CD4-positive, alpha-beta T cell treated with Interleukin-6 for 4 hours (primary cell): ENCODE measurements around the gene PRPSAP2.
"Not testable (repeated sequence)": the region's sequence is repeated elsewhere in the genome, so short reads cannot be mapped to it uniquely, and the experiment has no call there.

Source experiments
- DNase-seq: peaks from one replicate; pipeline ENCODE4 v3.0.0-alpha.2; 2020; ENCODE audit warnings: mixed read lengths

Gene PRPSAP2

DNA sequence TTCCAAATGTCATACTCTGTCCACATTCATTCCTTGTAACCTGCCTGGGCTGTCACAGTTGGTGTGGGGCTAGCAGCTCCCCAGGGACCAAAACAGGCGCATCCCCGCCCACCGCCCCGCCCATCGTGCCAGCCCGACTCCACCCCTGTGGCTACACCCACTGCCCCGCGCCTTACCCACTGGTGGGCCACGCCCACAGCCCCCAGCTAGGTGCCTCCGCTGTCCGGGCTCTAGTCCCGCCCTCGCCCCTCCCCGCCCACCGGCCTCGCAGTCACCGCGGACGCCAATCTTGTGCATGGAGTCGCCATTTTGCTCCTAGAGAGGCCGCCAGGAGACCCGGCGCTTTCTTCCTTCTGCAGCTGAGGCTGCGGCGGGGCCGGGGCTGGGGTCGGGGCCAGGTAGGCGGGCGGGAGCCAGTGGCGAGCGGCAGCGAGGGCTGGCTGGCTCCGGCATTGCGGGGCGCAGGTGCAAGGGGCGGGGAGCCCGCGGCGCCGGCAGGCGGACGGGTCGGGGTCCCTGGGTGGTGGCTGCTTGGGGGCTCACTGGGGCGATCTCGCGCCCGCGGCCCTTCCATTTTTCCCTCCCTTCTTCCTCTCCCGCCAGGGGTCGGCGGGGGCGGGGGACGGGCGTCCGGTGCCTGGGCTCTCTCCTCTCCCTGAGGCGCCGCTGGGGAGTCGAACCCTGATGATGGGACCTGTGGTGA lies at the start of gene PRPSAP2:
TSS of gene PRPSAP2 (plus strand) at position 268 of the 703 bp plus-strand sequence. CDS start 7,703 bp downstream, outside the sequence.
- peak; percentile 98 for DNase-seq

GRCh38 chr17:18815924-18816323 lies 42.0 kb upstream of the PRPSAP2 start:
- DNase-seq = not testable (repeated sequence)

- DNase-seq = peak; percentile 49
Measured at GRCh38 chr17:18816489-18817371, 41.2 kb upstream of the PRPSAP2 start.

GRCh38 chr17:18821430-18821829 lies 36.5 kb upstream of the PRPSAP2 start:
- not testable (repeated sequence) for DNase-seq

GRCh38 chr17:18827613-18828012 lies 30.3 kb upstream of the PRPSAP2 start:
- not testable (repeated sequence) for DNase-seq

GRCh38 chr17:18848501-18848900 lies 9.4 kb upstream of the PRPSAP2 start:
- DNase-seq = no peak

GRCh38 chr17:18850679-18851078 lies 7.3 kb upstream of the PRPSAP2 start:
- no peak for DNase-seq

DNA sequence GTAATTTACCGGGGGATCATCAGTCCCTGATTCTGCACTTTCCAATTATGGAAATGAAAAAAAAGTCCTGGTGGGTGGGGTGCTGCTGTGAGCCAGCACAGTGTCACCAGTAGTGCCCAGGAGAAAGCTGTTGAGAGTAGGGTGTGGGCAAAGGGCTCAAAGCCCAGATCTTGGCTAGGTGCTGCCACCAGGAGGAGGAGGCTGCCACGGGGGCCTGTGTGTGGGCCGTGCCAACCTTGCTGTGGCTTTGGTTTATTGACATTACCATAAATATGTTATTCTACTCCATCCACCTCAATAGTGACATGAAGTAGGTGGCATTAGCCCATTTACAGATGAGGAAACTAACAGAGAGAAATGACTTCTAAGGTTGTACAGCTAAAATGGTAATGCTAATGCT lies 6.7 kb upstream of the PRPSAP2 start:
- no peak for DNase-seq

DNA sequence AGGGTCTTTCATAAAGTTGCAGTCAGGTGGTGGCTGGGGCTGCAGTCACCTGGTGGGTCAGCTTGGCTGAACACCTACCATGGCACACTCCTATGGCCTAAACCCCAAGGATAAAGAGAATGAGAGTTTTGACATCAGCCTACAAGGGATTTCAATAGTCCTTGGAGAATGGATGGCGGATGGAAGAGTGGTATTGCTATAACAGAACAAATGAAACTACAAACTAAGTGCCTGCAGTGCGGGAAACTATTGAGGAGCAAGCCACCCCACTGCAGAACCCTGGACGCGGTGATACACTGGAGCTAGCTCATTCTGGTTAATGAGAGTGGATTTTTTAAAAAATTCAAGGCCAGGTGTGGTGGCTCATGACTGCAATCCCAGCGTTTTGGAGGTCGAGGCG lies 3.0 kb upstream of the PRPSAP2 start:
- no peak for DNase-seq

DNA sequence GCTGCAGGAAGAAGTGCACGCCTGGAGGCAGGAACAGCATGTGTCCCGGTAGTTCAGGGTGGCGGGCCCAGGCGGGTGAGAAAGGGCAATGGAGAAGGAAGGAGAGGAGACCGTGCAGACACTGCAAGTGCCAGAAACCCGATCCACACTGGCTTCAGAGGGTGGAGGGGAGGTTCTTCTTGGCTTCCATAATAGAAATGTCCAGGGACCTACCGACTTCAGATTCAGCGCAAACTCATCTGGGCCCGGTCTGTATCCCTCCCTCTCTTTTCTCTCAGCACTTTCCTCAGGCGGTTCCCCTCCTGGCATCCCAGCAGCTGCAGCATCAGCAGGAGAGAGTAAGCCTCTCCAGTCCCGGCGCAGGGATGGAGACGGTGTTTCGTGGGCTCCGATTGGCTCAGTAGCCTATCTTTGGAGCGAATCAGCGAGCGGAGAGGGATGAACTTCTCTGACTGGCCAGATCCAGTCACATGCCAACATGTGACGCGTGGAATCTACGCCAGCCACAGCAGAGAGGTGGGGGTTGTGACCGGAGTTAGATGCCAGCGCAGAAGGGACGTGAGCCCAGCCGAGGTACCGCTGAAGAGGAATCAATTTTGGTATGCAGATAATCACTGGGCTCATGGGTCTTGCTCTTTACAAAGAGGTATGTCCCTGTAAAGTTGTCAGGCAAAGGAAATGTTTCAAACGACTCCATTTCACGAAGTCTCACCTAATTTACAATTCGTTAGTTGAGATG lies 1.9 kb upstream of the PRPSAP2 start:
- peak; percentile 88 for DNase-seq

GRCh38 chr17:18856570-18856915 lies 1.4 kb upstream of the PRPSAP2 start:
- DNase-seq = no peak

DNA sequence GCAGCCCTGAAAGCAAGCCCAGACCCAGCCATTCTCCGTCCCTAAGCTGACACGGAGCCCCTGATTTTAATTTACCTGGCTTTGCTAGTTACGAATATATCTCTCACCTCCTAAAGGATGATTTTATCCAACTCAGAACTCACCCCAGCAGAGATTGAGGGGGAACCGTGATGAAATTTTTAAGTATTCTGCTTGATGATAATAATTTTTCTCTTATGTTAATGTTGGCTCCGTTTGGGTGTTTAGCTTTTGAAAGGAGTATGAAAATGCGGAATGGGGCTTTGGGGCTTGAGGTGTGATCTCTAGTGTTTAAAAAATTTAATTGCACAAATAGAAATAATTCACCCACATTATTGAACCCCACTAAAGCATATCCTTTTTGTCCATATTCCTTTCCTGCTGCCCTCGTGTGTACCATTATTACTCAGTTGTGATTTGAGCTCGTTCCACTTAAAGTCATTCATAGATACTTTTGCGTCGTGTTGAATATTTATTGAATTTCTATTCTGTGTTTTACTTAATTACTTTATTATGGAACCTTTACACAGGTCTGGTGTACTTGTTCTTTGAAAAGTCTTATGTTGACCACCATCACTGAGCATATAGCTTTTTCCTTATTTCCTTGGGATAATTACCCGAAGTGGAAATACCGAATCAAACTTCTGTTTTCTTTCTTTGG lies 775 bp downstream of the PRPSAP2 start:
- no peak for DNase-seq

DNA sequence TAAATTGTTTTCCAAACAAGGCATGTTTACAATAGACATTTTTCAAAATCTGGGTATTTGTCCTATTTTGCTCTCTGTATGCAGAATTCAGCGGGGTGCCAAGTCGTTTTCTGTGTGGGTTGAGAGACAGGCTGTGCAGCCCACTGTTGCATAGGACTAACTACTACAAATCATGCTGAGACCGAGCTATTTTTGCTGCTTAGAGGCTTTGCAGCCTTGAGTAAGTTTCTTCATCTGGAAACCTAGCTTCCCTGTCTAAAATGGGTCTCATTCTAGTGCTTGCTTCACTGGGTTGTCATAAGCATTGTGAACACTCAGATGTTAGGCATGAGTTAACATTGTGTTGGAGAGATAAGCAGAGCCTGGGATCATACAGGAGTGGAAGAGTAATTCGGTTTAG lies 1.3 kb downstream of the PRPSAP2 start:
- no peak for DNase-seq

DNA sequence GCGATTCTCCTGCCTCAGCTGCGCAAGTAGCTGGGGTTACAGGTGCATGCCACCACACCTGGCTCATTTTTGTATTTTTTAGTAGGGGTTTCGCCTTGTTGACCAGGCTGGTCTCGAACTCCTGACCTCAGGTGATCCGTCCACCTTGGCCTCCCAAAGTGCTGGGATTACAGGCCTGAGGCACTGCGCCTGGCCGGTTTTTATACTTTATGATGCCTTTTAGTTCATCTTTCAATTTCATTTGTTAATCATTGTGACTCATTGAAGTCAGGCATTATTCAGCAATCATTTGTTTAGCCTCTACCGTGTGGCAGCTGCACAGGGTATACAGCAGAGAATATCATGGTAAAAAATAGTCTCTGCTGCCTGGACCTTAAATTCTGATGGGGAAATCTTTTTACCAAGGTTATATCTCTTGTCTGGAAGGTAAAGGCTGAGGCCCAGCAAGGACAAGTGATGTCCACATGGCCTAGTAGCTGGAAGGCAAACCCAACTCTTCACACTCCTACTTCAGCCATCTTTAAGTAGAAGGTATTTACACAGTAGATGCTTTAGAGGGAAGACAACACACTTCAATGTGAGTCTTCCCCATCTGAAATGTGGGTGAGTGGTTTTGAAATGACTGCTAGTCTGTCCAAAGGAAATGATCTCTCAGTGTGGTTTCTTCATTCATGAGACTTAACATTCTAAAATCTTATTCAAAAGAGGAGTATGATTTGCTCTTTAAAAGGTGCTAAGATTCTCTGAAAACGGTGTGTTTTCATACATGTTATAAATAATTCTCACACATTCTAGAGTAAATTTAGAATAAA lies 2.4 kb downstream of the PRPSAP2 start:
- DNase-seq = no peak

DNA sequence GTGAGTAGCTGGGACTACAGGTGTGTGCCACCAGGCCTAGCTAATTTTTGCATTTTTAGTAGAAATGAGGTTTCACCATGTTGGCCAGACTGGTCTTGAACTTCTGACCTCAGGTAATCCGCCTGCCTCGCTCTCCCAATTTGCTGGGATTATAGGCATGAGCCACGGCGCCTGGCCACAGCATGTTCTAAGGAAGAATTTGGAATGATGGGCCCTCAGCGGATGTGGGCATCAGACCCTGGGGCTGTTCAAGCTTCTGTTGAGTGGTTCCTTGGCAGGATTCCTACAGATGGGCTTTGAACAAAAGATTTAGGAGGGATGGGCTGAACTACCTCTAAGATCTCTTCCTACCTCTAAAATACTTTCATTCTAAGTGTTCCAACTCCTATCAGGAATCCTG lies 4.1 kb downstream of the PRPSAP2 start:
- DNase-seq = no peak

GRCh38 chr17:18864996-18865395 lies 7.1 kb downstream of the PRPSAP2 start:
- DNase-seq = not testable (repeated sequence)

DNA sequence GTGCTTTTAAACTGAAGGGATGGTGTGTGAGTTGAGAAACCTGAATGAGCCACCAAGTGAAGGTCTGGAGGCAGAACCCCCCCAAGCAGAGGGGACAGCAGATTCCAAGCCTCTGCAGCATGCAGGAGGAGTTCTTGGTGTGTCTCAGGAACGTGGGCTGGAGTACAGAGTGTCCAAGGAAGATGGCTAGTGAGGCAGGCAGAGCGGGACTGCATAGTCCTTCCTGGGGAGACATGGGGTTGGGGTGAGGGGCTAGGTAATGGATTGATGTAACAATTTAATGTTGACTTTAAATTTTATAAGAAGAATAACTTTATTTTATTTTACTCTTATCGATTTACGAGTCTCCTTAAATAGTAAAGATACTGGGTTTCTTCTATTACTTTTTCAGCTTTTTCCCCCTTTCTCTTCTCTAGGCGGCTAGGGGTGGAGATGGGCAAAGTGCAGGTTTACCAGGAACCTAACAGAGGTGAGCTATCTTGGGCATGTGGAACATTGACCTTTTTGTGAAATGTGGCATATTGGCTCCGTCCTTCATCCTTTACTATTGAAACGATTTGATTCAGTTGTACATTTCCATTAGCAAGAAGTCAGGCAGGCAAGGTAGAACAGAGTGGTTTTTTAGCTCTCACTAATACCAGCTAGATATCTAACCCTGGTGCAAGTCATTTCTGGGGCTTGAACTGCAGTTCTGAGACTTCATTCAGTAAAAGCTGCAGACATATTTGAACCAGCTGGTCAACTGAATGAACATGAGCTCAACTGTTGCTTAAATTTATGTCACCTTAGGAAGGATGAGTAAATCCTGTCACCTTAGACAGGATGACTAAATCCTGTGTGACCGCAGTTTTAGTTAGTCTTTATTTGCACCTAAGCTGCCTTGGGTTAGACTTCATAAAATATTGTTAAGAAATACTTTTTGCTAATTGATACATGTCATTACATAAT lies 9.2 kb downstream of the PRPSAP2 start:
- no peak for DNase-seq

- DNase-seq = no peak
Measured at GRCh38 chr17:18877104-18877645, 19.2 kb downstream of the PRPSAP2 start.

DNA sequence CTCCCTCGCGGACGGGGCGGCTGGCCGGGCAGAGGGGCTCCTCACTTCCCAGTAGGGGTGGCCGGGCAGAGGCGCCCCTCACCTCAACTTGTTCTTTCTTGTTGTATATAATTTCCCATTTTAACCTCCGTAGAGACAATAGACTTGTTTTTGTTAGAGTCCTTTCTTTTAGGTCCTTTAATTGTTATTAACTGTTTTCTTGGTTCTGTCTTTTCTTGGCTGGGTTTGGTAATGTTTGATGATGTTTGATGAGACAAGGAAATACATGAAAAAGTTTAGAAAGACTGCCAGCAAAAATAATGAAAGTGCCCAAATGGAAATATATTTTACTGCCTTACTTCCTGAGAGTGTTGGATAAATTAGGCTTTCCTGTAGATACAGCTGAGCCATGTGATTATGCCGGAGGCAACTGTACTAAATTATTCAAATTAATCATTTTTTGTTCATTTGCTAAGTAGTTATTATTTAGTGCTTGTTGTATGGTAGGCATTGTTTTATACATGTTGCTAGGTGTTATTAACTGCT lies 30.9 kb downstream of the PRPSAP2 start:
- no peak for DNase-seq

- no peak for DNase-seq
Measured at GRCh38 chr17:18889658-18890057, 31.7 kb downstream of the PRPSAP2 start.
